IPS-NIHi7 (cell line): ENCODE results near the gene RPGRIP1L.

Experiments used
- DNase-seq: peaks from one replicate; pipeline ENCODE4 v3.0.0; 2012; ENCODE audit warnings: mixed read lengths; ENCODE audit errors: extremely low spot score

RPGRIP1L gene

DNA sequence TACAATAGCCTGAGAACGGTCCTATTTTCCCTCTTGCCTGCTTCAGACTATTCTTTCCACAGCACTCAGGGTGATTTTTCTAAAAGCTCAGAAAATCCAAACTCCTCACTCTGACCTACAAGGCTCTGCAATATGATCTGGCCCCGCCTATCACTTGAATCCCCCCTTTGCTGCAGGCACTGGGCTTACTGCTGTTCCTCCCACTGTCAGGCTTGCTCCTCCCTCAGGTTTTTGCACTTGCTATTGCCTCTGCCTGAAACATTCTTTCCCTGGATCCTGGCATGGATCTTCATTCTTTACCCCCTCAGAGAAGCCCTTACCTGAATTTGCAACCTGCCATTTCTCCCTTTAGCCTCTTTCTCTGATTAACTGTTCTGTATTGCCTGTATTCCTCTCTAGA lies 52.3 kb downstream of the RPGRIP1L start:
- peak; percentile 71 for DNase-seq

DNA sequence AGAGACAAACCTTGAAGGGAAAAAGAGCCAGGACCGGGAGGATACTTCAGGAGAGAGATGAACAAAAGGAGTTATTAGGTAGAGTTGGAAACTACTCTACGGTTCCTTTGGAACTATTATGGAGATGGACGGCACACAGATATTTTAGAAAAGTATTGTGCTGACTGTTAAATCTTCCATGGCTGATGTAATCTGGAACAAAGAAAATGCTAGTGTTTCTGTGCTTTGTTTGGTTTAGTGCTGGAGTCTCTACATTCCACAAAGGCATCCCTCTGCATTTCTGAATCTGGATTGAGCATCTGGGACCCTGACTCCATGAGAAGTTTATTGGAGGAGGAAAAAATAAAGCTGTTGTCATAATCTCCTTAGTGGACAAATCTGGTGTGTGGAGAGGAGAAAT lies 57.2 kb downstream of the RPGRIP1L start:
- no peak for DNase-seq

DNA sequence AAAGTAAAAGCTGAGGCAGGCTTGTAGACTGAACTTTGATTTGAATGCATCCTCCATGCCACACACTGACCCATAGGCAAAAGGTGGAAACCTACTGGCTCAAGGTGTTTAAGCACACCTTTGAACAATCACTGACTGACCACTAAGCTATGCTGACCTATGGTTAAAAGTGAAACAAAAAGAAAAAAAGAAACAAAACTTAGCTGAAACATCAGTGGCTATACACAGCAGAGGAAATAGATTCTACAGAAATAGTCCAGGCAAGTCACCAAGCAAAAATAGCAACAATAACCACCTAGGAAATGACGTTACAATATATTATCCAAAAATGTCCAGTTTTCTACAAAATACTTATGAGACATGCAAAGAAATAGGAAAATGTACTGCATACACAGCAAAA lies 60.2 kb downstream of the RPGRIP1L start:
- no peak for DNase-seq

DNA sequence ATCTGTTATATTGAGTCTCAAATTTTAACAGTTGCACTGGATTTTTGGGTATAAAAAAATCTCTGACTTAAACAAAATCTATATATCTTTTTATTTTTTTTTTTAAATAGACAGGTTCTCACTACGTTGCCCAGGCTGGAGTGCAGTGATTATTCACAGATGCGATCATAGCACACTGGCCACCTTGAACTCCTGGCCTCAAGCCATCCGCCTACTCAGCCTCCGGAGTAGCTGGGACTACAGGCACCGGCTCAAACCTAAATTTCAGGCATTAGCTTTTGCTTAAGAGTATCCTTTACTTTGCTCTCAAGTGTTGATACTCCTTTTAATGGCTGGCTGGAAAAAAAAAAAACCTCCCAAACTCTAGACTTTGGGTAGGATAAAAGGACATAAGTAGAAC lies 61.6 kb downstream of the RPGRIP1L start:
- DNase-seq: no peak

DNA sequence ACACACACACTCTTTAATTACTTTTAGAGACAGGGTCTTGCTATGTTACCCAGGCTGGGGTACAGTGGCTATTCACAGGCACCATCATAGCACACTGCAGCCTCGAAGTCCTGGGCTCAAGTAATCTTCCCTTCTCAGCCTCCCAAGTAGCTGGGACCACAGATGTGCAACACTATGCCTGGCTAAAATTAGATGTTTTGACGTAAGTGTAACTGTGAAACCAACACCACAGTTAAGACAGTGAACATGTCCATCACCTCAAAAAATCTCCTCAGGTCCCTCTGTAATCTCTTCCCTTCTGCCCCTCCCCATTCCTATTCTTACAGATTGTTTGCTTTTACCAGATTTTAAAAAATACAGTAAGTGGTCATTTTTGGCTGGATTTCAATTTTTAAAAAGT lies 66.7 kb downstream of the RPGRIP1L start:
- DNase-seq: no peak

DNA sequence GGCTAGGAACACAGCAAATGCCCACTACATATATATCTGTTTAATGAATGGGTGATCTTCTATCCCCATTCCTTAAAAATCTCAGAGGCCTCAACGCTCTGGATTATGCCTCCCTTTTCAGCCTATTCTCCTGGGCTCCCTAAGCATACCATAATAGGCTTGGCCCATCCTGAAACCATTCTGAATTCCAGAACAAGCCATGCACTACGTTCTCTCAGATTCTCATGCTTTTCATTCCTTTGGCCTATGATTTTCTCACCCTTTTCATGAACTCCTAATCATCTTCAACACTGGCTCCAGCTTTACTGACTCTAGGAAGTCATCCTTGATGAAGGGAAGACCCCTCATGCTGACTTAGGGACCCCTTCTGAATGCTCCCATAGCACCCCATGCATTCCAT lies 71.1 kb downstream of the RPGRIP1L start:
- no peak for DNase-seq

DNA sequence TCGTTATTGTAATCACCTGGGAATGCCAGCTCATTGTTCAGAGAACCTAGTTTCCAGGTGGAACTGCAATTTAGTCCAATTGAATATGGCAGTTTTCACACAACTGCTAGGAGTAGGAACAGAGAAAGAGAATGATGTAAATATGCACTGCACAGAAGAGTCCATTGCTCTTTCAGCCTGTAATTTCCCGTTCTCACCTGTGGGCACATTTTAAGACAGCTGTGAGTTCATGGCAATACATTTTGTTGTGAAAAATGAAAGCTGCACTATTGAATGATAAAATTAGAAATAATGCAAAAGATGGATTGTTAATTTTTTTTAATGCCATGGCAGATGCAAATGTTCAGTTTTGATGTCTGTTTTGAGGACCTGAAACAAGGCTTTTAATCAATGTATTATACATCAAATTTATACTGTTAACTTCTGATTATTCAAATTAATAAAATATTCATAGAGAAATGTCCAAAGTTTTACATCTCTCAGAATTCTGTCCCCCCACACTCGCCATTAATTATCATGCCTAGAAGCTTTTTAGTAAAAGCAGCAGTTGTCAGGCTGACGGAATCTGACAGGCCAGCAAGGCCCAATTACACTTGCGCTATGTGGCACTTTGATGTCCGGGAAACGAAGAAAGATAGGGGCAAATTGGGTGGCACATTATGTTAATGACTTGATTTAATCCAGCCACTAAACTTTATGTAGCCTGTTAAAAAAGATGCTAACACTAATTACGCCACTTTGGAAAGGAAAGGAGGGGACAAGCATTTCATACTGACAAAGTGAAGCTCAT lies 72.2 kb downstream of the RPGRIP1L start:
- DNase-seq: no peak

DNA sequence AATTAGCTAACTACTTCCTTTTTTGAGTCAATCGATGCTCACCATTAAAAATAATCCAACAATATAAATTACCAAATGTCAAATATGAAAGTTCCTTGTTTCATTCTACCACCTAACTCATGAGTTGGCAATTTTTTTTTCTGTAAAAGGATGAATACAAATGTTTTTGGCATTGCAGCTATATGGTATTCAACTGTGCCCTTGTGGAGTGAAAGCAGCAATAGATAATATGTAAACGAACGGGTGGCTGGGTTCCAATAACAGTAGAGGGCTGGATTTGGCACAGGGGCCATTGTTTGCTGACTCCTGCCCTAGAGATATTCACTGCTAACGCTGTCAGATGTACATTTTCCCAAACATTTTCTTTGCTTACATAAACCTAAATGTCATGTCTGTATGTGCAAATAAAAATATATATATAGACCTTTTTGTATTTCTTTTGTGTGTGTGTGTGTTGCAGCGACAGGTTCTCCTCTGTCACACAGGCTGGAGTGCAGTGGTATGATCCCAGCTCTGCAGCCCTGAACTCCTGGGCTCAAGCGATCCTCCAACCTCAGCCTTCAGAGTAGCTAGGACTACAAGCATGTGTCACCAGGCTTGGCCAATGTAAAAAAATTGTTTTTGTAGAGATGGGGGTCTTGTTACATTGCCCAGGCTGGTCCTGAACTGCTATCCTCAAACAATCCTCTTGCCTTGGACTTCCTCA lies 73.9 kb downstream of the RPGRIP1L start:
- DNase-seq: no peak

DNA sequence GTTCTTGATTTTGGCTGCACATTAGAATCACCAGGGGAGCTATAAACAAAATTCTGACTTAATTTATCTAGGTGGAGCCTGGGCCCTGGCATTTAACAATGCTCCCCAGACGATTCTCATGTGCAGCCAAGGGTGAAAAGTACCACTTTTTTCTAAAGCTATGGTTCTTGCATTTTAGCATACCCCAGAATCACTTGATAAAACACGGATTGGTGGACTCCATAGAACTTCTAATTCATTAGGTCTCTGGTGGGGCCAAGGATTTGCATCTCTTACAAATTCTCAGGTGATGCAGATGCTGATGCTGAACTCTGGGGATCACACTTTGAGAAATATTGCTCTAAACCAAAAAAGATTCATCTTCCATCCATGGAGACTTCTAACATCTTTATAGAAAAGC lies 74.5 kb downstream of the RPGRIP1L start:
- DNase-seq: no peak

DNA sequence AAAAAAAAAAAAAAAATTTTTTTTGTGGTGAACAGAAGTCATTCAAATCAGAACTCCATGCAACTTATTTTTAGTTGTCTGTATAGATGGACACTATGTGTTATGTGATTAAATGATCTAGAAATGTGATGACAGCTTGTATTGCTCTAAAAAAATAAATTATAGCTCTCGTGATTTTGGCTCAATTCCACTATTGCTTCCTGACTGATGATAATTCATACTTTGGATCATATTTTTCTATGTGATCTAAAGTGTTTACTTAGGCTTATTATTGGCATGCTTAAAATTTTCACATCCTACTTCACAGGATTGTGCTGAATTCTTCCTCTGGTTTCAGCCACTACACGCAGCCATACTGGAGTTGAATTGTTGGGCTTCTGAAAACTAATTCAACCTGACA lies 76.8 kb downstream of the RPGRIP1L start:
- DNase-seq: no peak

DNA sequence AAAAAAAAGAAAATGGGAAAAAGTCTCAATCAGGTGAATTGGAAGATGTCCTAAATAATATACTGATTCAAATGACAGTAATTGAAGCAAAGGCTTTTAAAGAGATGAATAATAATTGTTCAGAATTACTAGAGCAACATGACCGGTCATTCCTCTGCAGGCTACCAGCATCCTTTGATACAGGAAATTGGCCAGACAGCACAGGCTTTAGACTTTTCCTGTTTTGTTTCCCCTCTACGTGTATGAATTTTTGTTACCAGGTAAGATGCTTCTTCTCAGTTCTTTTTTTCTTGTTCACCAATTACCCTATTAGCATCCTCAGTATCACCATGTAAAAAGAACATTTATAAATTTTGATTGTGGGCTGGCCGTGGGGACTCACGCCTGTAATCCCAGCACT lies 77.5 kb downstream of the RPGRIP1L start:
- no peak for DNase-seq

DNA sequence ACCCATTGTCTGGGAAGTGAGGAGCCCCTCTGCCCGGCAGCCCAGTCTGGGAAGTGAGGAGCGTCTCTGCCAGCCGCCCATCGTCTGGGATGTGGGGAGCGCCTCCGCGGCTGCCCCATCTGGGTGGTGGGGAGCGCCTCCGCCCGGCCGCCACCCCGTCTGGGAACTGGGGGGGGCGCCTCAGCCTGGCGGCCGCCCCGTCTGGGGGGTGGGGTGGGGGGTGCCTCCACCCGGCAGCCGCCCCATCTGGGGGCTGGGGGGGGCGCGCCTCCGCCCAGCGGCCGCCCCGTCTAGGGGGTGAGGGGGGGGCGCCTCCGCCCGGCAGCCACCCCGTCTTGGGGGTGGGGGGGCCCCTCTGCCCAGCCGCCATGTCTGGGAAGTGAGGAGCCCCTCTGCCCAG lies 78.4 kb downstream of the RPGRIP1L start:
- no peak for DNase-seq

DNA sequence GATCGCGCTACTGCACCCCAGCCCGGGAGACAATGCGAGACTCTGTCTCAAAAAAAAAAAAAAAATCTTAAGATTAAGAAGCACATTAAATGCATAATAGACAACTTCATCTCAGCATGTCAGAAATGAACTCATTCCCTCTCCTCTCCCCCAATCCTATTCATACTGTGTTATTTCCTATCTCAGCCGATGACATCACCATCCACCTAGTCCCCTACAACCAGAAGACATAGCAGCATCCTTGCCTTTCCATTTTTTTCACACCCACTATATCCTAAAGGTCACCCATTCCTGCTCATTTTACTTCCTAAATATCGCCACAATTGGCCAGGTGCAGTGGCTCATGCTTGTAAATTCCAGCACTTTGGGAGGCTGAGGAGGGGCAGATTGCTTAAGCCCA lies 81.3 kb downstream of the RPGRIP1L start:
- no peak for DNase-seq

DNA sequence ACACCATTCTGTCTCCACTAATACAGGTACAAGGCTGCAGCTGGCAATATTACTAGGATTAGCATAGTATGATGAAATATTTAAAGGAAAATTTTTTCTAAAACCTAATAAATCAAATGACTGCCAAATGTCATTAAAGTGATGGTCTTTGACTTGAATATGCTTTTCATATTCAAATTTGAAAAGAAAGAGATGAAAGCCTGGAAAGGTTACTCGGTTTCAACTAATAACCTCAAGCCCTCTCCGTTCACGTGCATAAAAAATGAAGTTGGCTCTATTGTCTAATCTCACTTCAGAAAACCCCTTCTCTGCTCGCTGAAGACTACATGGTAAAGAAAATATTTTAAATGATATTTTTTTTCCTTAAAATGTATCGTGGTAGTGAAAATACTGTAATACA lies 83.2 kb downstream of the RPGRIP1L start:
- no peak for DNase-seq

DNA sequence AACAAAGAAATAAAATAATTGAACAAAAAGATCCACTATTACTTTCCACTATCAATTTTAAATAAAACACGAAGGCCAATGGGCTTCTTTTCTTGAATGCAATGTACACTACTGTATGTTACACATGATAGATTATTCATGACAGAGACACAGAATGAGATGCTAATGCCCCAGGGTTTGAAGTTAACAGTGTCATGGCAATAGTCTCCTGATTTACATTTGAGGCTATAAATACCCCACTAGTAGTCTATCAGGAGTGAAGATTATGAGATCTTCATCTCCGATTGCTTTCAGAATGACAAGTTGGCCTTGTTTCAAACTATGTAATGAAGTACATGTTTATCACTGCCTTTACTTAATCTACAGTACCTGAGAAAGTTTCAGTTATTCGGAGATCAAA lies 84.4 kb downstream of the RPGRIP1L start:
- no peak for DNase-seq

DNA sequence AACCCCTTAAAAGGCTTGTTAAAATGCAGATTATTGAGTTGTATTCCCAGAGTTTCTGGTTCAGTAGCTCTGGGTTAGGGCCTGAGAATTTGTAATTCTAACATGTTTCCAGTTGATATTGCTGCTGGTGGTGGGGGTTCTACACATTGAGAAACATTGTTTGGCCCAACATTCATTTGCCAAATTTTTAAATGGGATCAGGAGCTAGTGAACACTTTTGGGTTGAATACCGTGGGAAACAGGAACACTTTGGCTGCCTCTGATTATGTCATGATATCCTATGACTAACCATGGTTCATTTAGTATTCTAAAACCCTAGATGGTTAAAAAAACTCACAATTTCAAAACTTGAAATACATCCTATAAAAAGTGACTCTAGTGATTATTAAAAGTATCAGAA lies 89.3 kb downstream of the RPGRIP1L start:
- no peak for DNase-seq

DNA sequence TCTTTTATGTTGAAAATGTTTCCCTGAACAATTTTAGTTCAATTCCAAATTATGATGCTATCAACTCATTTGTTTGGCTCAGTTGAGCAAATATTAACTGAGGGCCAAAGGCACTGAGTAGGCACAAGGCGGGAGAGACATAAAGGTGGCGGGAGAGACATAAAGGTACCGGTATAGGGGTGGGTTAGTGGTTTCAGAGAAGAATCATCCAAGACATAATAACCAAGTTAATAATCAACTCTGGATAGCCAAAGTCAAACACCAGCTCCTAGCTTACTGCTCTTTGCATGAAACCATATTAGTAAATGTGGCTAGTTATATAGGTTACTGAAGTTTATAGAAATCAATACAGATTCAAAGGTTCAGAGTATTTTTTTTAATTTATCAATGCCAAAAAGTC lies 91.7 kb downstream of the RPGRIP1L start:
- no peak for DNase-seq

DNA sequence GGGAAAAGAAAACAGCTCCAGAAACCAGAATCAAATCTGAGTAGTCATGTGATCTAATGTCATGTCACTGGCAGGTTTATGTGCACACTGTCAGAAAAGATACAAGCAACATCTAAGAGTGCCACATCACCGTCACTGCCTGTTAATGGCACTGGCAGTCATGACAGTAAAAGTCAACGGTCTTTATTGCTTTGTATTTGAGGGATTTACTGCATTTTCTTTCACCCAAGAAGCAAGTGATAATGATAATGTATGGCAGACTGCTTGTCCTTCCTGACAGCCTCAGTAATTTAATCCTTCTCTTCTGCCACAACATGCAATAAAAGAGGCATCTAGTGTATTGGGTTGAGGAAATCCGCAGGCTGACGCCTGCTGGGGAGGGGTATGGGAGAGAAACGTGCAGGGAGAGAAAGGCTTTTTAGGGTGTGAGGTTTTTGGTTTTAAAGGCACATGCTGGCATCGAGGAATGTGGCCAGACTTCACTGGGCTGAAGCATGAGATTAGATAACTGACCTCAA lies 92.4 kb downstream of the RPGRIP1L start:
- DNase-seq: peak; percentile 14

DNA sequence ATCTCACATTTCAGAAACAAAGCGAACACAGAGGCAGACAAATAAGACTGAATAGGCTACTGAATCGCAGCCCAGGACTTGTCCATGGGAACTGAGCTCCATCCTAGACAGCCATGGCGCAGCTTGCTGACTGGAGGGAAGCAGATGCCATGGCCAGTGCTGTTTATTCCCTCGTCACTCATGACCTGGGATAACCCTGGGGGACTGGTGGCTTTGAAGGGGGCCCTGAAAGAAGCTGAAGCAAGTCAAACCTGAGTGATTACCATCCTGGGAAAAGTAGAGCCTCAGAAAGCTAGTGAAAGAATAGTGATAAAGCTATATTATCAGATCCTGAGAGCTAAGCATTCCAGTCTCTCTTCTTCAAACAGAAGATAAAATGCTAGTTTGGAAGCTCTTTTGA lies 94.1 kb downstream of the RPGRIP1L start:
- DNase-seq: no peak

DNA sequence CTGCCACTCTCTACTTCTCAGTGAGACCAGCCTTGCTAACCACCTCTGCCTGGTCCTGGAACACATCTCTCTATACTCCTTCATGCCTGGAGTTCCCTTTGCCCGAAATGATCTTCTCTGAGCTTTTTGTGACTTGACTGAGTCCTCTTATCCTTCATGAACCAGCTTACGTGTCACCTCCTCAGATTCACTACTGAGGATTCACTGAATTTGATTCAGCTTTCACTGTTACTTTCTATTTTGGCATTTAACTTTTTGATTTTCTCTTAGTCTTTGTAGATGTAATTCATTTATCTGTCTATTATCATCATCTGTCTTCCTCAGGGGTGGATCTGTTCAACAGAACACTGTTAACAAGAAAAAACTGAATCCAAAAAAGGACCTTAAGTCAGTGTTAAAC lies 95.6 kb downstream of the RPGRIP1L start:
- DNase-seq: no peak

DNA sequence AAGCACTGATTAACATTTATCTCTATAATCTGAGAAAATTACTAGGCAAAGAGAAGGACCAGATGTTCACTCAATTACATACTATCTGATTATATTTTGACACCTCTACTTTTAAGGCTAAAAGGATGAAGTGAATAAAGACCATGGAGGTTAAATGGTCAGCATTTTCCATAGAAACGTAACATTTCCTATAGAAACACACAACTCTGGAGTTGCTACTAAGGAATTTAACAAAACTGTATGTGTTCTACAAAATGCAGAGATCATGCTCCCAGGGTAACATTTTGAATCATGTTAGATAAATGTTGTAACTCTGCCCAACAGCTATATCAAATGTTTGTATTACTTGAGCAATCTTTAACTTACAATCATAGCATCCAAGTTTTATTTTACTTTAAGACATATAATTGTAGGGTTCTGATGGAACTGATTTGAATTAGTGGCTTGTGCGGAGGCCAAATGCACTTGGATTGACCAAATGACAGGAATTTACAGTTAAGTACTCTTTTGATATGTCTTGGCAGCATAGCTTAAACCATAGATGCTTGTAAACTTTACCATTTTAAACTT lies 97.7 kb downstream of the RPGRIP1L start:
- no peak for DNase-seq

DNA sequence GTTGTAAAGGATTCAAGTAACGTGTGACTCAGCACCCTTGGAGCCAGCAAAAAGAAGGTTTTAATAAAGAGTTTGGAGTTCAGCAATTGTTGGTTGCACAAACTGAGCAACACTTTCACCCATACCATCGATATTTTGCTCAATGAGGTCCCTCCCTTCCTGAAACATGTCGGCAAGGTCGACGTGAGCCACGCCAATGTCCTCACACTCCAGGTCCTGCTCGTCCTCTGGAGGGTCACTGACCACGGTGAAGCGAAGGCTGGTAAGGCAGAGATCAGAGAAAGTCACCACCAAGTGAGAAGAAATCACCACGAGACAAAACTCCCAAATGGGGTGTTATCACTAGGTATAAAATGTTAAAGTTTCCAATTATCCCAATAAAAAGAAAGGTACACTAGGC lies 98.3 kb downstream of the RPGRIP1L start:
- DNase-seq: no peak

DNA sequence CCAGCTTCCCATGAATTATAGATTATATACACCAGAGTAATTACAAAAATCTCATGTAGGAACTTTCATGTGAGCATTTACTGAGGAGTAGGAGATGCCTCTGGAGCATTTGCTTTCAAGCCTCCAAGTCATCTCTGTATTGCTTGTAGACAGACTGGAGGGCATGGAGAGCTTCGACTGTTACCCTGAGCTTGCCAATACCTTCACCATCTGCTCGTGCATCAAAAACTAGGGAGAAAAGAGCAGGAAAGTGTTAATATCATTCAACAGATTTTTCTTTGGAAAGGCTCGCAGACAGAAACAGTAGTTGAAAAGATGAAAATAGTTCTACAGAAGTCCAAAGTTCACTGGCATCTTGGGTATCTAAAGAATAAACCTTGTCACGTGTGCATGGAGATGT lies 101.7 kb downstream of the RPGRIP1L start:
- no peak for DNase-seq
